Measurements from ENCODE around the gene OR52H1.

- no peak for TF ChIP-seq CTCF (IDR thresholded peaks at IDR 0.05)
- TF ChIP-seq POLR2A (IDR thresholded peaks at IDR 0.05), result no peak
Measured at GRCh38 chr11:5527716-5528115, 20.6 kb downstream of the OR52H1 start.

Data from lower leg skin (tissue), 3 donors.